ENCODE measurements around the gene CTF1. TPM values are rescaled to one million over a fixed set of nuclear protein-coding genes. Genes with fewer than 3 reads are reported as not detected.

The CTF1 gene
- total RNA-seq, 1 experiment from 2014 or later, result 1.4 TPM

DNA sequence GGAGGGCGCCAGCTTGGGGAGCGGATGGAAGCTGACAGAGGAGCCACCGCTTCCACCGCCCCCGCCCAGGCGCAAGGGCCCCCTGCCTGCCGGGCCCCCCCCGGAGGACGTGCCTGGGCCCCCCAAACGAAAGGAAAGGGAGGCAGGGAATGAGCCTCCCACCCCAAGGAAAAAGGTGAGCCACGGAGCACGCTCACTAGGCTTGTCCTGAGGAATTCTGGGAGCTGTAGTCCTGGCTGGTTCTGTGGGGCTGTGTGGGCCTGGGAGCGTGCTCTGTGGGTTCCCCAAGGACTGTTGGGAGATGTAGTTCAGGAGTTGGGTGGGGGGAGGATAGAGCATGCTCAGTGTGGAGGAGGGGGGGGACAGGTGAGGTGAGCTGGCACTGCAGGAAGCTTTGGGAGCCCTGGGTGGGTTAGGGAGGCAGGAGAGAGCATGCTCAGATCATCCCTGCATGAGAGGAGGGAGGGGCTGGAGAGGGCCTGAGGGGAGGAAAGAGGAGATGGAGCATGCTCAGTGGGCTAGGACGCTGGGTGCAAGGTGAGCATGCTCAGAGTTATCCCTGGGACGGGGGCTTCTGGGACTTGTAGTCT is 31.5 kb downstream of the CTF1 start (continued):
- TF ChIP-seq, protein P1, sequence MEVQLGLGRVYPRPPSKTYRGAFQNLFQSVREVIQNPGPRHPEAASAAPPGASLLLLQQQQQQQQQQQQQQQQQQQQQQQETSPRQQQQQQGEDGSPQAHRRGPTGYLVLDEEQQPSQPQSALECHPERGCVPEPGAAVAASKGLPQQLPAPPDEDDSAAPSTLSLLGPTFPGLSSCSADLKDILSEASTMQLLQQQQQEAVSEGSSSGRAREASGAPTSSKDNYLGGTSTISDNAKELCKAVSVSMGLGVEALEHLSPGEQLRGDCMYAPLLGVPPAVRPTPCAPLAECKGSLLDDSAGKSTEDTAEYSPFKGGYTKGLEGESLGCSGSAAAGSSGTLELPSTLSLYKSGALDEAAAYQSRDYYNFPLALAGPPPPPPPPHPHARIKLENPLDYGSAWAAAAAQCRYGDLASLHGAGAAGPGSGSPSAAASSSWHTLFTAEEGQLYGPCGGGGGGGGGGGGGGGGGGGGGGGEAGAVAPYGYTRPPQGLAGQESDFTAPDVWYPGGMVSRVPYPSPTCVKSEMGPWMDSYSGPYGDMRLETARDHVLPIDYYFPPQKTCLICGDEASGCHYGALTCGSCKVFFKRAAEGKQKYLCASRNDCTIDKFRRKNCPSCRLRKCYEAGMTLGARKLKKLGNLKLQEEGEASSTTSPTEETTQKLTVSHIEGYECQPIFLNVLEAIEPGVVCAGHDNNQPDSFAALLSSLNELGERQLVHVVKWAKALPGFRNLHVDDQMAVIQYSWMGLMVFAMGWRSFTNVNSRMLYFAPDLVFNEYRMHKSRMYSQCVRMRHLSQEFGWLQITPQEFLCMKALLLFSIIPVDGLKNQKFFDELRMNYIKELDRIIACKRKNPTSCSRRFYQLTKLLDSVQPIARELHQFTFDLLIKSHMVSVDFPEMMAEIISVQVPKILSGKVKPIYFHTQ (CRISPR knock-in tag; IDR thresholded peaks at IDR 0.05), result no peak
- no peak for TF ChIP-seq CREB1 (CRISPR knock-in tag; IDR thresholded peaks at IDR 0.05)
- TF ChIP-seq, protein P2, sequence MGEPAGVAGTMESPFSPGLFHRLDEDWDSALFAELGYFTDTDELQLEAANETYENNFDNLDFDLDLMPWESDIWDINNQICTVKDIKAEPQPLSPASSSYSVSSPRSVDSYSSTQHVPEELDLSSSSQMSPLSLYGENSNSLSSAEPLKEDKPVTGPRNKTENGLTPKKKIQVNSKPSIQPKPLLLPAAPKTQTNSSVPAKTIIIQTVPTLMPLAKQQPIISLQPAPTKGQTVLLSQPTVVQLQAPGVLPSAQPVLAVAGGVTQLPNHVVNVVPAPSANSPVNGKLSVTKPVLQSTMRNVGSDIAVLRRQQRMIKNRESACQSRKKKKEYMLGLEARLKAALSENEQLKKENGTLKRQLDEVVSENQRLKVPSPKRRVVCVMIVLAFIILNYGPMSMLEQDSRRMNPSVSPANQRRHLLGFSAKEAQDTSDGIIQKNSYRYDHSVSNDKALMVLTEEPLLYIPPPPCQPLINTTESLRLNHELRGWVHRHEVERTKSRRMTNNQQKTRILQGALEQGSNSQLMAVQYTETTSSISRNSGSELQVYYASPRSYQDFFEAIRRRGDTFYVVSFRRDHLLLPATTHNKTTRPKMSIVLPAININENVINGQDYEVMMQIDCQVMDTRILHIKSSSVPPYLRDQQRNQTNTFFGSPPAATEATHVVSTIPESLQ (CRISPR knock-in tag; IDR thresholded peaks at IDR 0.05), result no peak

DNA sequence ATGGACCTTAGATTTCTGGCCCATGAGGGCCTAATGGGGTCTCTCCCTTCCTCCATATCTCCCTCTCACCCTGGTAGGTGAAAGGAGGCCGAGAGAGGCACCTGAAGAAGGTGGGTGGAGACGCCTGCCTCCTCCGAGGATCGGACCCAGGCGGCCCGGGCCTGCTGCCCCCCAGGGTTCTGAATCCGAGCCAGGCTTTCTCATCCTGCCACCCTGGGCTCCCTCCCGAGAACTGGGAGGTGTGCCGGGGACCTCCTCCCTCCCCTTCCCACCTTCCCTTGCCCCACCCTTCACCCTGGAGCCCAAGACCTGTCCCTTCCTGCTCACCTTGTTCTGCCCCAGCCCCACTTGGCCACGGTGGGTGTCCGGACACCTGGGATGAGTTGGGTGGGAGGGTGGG is 32.0 kb downstream of the CTF1 start:
- Mint-ChIP-seq H3K9me3 (no peaks in the 10 kb centered on the region), H3K36me3 (peaks cover 29% of the 10 kb centered on the region), H3K27me3 (ENCODE audit: low read depth) (no peaks in the 10 kb centered on the region), H3K4me3 (no peak overlapping the region), H3K27ac (no peak overlapping the region), H3K4me1 (peaks cover 20% of the 10 kb centered on the region)
- TF ChIP-seq FOXJ3 (CRISPR knock-in tag; IDR thresholded peaks at IDR 0.05; ENCODE audit: borderline replicate concordance) (no peak), GTF2I (CRISPR knock-in tag; conservative IDR thresholded peaks at IDR 0.05) (no peak), ZNF317 (CRISPR knock-in tag; IDR thresholded peaks at IDR 0.05; ENCODE audit: borderline replicate concordance, low read depth) (no peak), CBFB (CRISPR knock-in tag; IDR thresholded peaks at IDR 0.05; ENCODE audit: low read depth) (no peak), FOXK1 (CRISPR knock-in tag; IDR thresholded peaks at IDR 0.05) (no peak), NR2C2 (CRISPR knock-in tag; IDR thresholded peaks at IDR 0.05) (no peak), NR1H2 (CRISPR knock-in tag; IDR thresholded peaks at IDR 0.05) (no peak), HMGA2 (CRISPR knock-in tag; IDR thresholded peaks at IDR 0.05) (no peak), MYBL2 (CRISPR knock-in tag; IDR thresholded peaks at IDR 0.05) (no peak), OVOL2 (CRISPR knock-in tag; IDR thresholded peaks at IDR 0.05; ENCODE audit: borderline replicate concordance) (no peak), JAZF1 (CRISPR knock-in tag; IDR thresholded peaks at IDR 0.05) (no peak), NFE2L1 (CRISPR knock-in tag; IDR thresholded peaks at IDR 0.05) (no peak), RELA (CRISPR knock-in tag; IDR thresholded peaks at IDR 0.05; ENCODE audit: borderline replicate concordance) (no peak), KAT7 (CRISPR knock-in tag; IDR thresholded peaks at IDR 0.05; ENCODE audit: borderline replicate concordance) (no peak), GABPB1 (CRISPR knock-in tag; IDR thresholded peaks at IDR 0.05) (no peak)
- TF ChIP-seq, protein P3, sequence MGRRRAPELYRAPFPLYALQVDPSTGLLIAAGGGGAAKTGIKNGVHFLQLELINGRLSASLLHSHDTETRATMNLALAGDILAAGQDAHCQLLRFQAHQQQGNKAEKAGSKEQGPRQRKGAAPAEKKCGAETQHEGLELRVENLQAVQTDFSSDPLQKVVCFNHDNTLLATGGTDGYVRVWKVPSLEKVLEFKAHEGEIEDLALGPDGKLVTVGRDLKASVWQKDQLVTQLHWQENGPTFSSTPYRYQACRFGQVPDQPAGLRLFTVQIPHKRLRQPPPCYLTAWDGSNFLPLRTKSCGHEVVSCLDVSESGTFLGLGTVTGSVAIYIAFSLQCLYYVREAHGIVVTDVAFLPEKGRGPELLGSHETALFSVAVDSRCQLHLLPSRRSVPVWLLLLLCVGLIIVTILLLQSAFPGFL (CRISPR knock-in tag; IDR thresholded peaks at IDR 0.05; ENCODE audit: borderline replicate concordance), result no peak
- TF ChIP-seq, protein P4, sequence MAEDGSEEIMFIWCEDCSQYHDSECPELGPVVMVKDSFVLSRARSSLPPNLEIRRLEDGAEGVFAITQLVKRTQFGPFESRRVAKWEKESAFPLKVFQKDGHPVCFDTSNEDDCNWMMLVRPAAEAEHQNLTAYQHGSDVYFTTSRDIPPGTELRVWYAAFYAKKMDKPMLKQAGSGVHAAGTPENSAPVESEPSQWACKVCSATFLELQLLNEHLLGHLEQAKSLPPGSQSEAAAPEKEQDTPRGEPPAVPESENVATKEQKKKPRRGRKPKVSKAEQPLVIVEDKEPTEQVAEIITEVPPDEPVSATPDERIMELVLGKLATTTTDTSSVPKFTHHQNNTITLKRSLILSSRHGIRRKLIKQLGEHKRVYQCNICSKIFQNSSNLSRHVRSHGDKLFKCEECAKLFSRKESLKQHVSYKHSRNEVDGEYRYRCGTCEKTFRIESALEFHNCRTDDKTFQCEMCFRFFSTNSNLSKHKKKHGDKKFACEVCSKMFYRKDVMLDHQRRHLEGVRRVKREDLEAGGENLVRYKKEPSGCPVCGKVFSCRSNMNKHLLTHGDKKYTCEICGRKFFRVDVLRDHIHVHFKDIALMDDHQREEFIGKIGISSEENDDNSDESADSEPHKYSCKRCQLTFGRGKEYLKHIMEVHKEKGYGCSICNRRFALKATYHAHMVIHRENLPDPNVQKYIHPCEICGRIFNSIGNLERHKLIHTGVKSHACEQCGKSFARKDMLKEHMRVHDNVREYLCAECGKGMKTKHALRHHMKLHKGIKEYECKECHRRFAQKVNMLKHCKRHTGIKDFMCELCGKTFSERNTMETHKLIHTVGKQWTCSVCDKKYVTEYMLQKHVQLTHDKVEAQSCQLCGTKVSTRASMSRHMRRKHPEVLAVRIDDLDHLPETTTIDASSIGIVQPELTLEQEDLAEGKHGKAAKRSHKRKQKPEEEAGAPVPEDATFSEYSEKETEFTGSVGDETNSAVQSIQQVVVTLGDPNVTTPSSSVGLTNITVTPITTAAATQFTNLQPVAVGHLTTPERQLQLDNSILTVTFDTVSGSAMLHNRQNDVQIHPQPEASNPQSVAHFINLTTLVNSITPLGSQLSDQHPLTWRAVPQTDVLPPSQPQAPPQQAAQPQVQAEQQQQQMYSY (CRISPR knock-in tag; IDR thresholded peaks at IDR 0.05), result no peak
- CTCF ChIA-PET, result interaction anchor here (1.0 to 6.5 kb wide), 5 partner anchors 13 to 165 kb away, joined by 3 to 79 read pairs (median 7); no protein-coding TSS in a partner anchor
- POLR2A ChIA-PET, result interaction anchor here (0.6 to 1.0 kb wide), 2 partner anchors 14 to 251 kb away, joined by 3 to 4 read pairs; partner anchors contain the start of gene FUS
- ATAC-seq, result no peak
- no peak for DNase-seq (ENCODE audit: low spot score)
